HL-60 (cell line): Measurements from ENCODE around the gene APOO.

Source experiments
- DNase-seq, 2 experiments: peaks; one replicate each; pipeline ENCODE4 v3.0.0-alpha.2; 2010 to 2020; ENCODE audit warnings: low read depth in 1 of 2, low spot score in 1 of 2
- H3K27ac ChIP-seq: fragments of 250-450 bp; sonication (Bioruptor Pico); replicated peaks from 2 replicates; pipeline ENCODE4 v1.5.1; 2020; ENCODE audit warnings: mild to moderate bottlenecking, moderate library complexity
- H3K27me3 ChIP-seq: fragments of 250-450 bp; sonication (Bioruptor Pico); 2 replicates; pipeline ENCODE4 v1.5.1; 2021; ENCODE audit warnings: mild to moderate bottlenecking, moderate library complexity; ENCODE audit not compliant: insufficient read depth, poor library complexity, severe bottlenecking
- H3K4me3 ChIP-seq: replicated peaks from 2 replicates; pipeline ENCODE4 v1.5.1; 2011; ENCODE audit warnings: mild to moderate bottlenecking, control low read depth, low read length; ENCODE audit not compliant: insufficient read depth
- CTCF ChIP-seq: IDR thresholded peaks from one replicate; pipeline ENCODE4 v1.5.1; 2011; ENCODE audit warnings: low read length, control low read depth, inconsistent platforms; ENCODE audit not compliant: insufficient read depth
- GABPA ChIP-seq: IDR thresholded peaks from 2 replicates; pipeline ENCODE4 v1.6.1; 2012; ENCODE audit warnings: low read depth
- POLR2AphosphoS5 ChIP-seq: IDR thresholded peaks from 2 replicates; pipeline ENCODE4 v1.6.1; 2012; ENCODE audit warnings: low read depth
- REST ChIP-seq: IDR thresholded peaks from 2 replicates; pipeline ENCODE4 v1.6.1; 2012; ENCODE audit warnings: low read depth; ENCODE audit not compliant: insufficient replicate concordance
- SPI1 ChIP-seq: IDR thresholded peaks from 2 replicates; pipeline ENCODE4 v1.6.1; 2012; ENCODE audit warnings: low read depth, mild to moderate bottlenecking, borderline replicate concordance

The APOO gene

GRCh38 chrX:23890933-23891332 is 16.8 kb downstream of the APOO start:
- H3K27me3 ChIP-seq, result no peaks in the 10 kb centered on the region
- H3K4me3 ChIP-seq, result no peak overlapping the region
- H3K27ac ChIP-seq, result no peak overlapping the region
- no peak for DNase-seq
- TF ChIP-seq POLR2AphosphoS5 (no peak), REST (no peak), CTCF (no peak), GABPA (no peak), SPI1 (no peak)

GRCh38 chrX:23888887-23889501 is 18.7 kb downstream of the APOO start:
- H3K4me3 ChIP-seq, result no peak overlapping the region
- TF ChIP-seq CTCF (no peak), REST (no peak), SPI1 (no peak), POLR2AphosphoS5 (no peak), GABPA (no peak)
- H3K27me3 ChIP-seq, result no peaks in the 10 kb centered on the region
- no peak for DNase-seq
- no peak overlapping the region for H3K27ac ChIP-seq

GRCh38 chrX:23887918-23888317 is 19.8 kb downstream of the APOO start:
- H3K4me3 ChIP-seq, result no peak overlapping the region
- H3K27ac ChIP-seq, result no peak overlapping the region
- no peak for TF ChIP-seq POLR2AphosphoS5
- no peak for TF ChIP-seq CTCF
- no peak for TF ChIP-seq REST
- TF ChIP-seq SPI1, result no peak
- no peak for TF ChIP-seq GABPA
- no peaks in the 10 kb centered on the region for H3K27me3 ChIP-seq
- no peak for DNase-seq
